ENCODE measurements around the gene MRM2.

Gene MRM2

GRCh38 chr7:2257046-2257551 lies 15.1 kb upstream of the MRM2 start:
- TF ChIP-seq GATA1 (IDR thresholded peaks at IDR 0.05; ENCODE audit: low read depth, low read length) (no peak), POLR2A (IDR thresholded peaks at IDR 0.05; ENCODE audit: low read length) (no peak)
- DNase-seq: no peak

DNA sequence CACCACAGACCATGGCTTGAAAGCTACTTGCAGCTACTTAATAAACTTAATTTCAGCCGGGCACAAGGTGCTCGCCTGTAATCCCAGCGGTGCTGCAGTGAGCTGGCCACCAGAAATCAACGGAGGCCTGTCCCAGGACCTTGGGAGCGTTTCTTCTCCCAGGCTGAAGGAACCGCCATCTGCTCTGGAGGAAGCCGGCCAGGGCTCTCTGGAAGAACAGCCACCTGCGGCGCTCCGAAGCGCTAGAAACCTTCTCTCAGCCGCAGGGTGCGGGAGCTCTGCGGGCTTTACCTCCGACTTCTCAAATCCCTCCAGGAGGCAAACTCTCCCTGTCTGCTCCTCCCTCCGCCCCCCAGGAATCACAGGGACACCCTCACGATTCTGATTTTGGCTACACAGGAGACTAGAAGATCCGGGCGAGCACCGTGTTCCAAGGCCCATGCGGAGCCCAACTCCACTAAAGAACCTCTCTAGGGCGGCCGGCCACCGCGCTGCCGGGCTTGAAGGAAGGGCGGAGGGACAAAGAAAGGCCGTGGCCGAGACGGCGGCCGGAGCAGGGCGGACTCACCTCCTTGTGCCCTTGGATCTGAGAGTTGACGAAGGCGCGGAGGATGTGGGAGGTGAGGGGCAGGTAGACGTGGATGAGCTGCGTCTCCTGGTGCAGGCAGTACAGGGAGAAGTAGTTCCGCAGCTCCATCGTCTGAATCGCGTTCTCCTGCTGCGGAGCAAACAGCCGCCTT lies 14.5 kb upstream of the MRM2 start:
- no peak for TF ChIP-seq GATA1 (IDR thresholded peaks at IDR 0.05; ENCODE audit: low read depth, low read length)
- no peak for TF ChIP-seq POLR2A (IDR thresholded peaks at IDR 0.05; ENCODE audit: low read length)
- no peak for DNase-seq

GRCh38 chr7:2255145-2256139 lies 13.4 kb upstream of the MRM2 start:
- no peak for TF ChIP-seq GATA1 (IDR thresholded peaks at IDR 0.05; ENCODE audit: low read depth, low read length)
- no peak for DNase-seq

DNA sequence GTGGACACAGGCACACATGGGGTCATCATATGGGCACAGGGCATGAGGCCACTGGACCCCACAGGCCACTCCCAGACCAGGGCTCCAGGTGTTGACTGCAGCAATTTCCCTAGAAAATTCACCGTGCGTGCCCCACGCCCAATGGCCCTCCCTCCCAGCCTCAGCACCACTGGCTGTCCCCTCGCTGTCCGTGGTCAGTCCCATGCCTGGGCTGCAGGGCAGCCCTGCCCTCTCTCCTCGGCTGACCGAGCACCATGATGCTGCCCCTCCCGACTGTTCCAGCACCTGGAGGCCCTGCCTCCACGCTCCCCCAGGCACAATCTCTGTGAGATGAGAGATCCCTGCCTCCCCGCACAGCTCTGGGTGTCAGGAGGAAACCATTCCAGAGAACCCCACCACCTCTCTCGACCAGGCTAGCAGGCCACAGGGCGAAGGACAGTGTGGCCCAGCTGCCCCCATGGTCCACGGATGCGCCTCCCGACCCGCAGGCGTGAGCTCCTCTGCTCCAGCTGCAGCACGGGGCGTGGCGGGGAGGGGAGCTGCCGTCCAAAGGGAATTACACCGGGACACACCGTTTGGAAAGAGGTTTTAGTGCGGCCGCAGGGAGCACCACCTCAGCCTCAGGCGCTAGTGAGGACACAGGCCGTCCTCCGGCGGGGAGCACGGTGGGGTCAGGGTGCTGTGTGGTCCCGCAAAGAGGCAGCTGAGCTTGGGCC lies 12.6 kb upstream of the MRM2 start:
- no peak for TF ChIP-seq GATA1 (IDR thresholded peaks at IDR 0.05; ENCODE audit: low read depth, low read length)
- TF ChIP-seq POLR2A (IDR thresholded peaks at IDR 0.05; ENCODE audit: low read length): no peak
- DNase-seq: no peak

- TF ChIP-seq GATA1 (IDR thresholded peaks at IDR 0.05; ENCODE audit: low read depth, low read length) (no peak), POLR2A (IDR thresholded peaks at IDR 0.05; ENCODE audit: low read length) (no peak)
- DNase-seq: no peak
These were observed 11.7 kb upstream of the MRM2 start for GRCh38 chr7:2253525-2254244.

DNA sequence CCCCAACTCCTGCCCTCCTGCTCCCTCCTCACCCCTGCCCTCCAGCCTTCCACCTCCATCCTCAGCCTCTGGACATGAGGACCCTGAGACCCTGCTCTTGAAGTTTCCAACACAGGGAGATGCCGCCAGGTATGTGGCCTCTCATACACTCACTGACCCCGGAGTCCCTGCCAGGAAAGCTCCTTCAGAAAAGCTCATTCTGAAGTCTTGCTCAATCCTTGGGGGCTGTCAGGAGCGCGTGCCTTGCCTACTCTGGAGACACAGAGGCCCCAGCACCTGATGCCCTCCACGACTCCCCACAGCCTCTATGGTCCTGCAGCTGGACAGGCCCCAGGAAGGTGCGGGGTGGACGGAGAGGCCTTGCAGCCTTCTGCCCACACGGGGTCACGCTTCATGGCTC lies 11.0 kb upstream of the MRM2 start:
- DNase-seq: no peak
- TF ChIP-seq GATA1 (IDR thresholded peaks at IDR 0.05; ENCODE audit: low read depth, low read length) (no peak), POLR2A (IDR thresholded peaks at IDR 0.05; ENCODE audit: low read length) (no peak)

DNA sequence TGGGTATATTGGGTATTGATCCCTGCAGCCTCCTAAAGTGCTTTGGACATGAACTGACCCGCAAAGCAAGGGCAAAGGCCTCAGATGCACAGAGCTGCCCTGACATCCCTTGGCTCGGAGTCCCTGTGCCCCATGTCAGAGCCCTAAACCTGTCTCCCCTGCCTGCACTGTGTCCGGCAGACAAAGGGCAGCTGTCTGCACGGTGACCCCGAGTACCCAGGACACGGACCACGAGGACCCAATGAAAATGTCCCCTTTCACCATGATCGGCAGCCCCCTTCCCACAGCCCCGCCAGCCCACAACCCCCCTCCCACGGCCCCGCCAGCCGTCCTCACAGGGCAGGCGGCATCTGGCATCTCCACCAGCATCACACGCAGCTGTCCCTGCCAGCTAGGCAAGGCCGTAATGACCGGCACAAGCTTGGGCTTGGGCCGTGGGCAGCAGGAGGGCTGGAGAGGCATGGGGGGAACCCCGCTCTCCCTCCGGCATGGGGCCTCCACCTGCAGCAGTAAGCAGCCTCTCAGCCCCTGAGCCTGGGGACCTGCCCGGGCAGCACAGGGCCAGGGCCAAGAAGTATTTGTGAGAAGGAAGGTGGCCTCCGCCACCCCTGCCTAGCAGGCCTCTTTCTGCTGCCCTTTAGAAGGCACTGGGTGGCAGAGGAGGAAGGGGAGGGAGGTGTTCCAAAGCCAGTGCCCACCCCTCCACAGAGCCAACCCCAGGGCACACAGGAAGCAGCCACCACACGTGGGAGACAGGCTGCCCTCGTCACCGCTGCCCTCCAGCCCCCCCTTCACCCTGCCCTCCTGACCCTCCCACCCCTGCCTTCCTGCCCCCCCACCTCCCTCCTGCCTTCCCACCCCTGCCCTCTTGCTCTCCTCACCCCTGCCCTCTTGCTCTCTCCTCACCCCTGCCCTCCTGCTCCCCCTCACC lies 10.1 kb upstream of the MRM2 start:
- no peak for DNase-seq
- TF ChIP-seq GATA1 (IDR thresholded peaks at IDR 0.05; ENCODE audit: low read depth, low read length) (no peak), POLR2A (IDR thresholded peaks at IDR 0.05; ENCODE audit: low read length) (no peak)

DNA sequence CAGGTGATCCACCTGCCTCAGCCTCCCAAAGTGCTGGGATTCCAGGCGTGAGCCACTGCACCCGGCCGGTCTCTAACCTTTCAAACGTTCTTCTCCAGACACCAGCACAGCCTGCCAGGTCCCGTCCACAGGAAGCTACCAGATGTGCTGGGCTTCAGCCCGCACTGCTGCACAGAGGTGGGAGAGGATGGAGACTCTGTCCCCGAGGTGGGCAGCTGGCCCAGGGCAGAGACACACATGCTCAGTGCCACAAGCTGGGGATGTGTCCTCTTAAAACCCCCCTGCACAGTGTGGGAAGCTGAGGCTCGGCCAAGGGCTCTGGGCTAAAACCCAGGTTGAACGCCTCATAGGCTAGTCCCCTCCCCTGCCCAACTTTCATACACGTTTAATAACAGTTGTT lies 9.4 kb upstream of the MRM2 start:
- no peak for DNase-seq

GRCh38 chr7:2249744-2250323 lies 7.8 kb upstream of the MRM2 start:
- no peak for DNase-seq
- TF ChIP-seq POLR2A (IDR thresholded peaks at IDR 0.05; ENCODE audit: low read length): no peak
- no peak for TF ChIP-seq GATA1 (IDR thresholded peaks at IDR 0.05; ENCODE audit: low read depth, low read length)

More for the DNA sequence above, 9.4 kb upstream of the MRM2 start:
- TF ChIP-seq GATA1 (IDR thresholded peaks at IDR 0.05; ENCODE audit: low read depth, low read length) (no peak), POLR2A (IDR thresholded peaks at IDR 0.05; ENCODE audit: low read length) (no peak)

- DNase-seq: peak in 1 of 2 experiments; percentile 16
- TF ChIP-seq POLR2A (IDR thresholded peaks at IDR 0.05; ENCODE audit: low read length): no peak
- no peak for TF ChIP-seq GATA1 (IDR thresholded peaks at IDR 0.05; ENCODE audit: low read depth, low read length)
These were observed 7.1 kb upstream of the MRM2 start for GRCh38 chr7:2248984-2249694.
